GM18499 (cell line): Measurements from ENCODE around the gene HEBP2.

ENCODE experiments used
- ATAC-seq: cut with Tn5 transposase; IDR thresholded peaks from one replicate; pipeline ENCODE4 v1.9.1; 2021; ENCODE audit warnings: moderate number of reproducible peaks; ENCODE audit not compliant: insufficient read depth, unreplicated experiment

The HEBP2 gene

DNA sequence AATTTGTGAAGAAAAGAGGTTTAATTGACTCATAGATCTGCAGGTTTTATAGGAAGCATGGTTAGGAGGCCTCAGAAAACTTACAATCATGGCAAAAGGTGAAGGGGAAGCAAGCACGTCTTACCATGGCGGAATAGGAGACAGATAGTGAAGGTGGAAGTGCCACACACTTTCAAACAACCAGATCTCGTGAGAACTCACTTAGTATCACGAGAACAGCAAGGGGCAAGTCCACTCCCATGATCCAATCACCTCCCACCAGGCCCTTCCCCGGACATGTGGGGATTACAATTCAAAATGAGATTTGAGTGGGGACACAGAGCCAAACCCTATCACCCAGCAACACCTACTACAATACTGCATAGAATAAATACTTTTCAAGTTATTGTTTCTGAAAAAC, 7.3 kb upstream of the HEBP2 start:
- no peak for ATAC-seq

DNA sequence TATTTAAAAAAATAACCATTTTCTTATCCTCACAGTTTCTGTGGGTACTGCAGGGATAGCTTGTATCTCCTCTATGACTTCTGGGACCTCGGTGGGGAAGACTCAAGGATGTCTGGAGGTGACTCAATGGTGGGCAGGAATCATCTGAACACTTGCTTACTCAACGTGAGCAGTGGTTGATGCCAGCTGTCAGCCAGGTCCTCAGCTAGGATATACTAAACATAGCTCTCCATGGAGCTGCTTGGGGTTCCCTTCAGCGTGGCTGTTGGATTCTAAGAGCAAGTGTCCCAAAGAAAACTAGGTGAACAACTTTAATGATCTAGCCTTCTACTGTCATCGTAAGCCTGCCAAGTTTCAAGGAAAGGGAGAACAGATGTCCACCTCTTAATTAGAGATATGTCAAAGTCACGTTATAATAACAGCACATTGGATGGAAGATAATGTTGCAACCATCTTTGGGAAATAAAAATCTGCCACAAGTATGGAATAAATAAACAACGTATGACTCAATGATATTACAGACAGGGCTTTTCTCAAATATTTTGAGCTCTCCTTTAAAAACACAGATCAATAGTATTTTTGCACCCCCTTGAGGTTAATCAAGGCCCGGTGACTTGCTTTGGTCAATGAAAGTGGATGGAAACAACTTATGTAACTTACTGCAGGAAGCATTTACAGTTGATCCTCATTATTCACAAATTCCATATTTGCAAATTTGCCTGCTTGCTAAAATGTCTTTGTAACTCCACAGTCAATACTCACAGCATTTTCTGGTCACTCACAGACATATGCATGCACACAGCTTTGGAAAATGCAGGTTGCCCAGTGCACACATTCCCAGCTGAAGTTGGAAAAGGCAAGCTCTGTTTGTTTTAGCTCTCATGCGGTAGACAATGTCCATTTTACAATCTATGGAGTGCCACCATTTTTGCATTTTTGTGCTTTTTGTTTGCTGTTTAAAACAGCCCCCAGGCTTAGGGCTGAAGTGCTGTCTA, 6.6 kb upstream of the HEBP2 start:
- ATAC-seq: no peak

DNA sequence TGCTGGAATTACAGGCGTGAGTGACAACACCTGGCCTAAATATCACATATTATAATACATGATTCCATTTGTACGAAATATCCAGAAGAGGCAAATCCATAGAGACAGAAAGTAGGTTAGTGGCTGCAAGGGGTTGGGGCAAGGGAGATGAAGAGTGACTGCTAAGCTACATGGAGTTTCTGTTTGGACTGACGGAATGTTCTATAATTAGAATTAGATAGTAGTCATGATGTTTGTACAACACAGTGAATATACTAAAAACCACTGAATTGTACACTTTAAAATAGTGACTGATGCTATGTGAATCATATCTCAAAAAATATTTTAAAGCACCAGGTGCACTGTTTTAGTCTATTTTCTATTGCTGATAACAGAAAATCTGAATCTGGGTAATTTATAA, 3.7 kb upstream of the HEBP2 start:
- no peak for ATAC-seq

DNA sequence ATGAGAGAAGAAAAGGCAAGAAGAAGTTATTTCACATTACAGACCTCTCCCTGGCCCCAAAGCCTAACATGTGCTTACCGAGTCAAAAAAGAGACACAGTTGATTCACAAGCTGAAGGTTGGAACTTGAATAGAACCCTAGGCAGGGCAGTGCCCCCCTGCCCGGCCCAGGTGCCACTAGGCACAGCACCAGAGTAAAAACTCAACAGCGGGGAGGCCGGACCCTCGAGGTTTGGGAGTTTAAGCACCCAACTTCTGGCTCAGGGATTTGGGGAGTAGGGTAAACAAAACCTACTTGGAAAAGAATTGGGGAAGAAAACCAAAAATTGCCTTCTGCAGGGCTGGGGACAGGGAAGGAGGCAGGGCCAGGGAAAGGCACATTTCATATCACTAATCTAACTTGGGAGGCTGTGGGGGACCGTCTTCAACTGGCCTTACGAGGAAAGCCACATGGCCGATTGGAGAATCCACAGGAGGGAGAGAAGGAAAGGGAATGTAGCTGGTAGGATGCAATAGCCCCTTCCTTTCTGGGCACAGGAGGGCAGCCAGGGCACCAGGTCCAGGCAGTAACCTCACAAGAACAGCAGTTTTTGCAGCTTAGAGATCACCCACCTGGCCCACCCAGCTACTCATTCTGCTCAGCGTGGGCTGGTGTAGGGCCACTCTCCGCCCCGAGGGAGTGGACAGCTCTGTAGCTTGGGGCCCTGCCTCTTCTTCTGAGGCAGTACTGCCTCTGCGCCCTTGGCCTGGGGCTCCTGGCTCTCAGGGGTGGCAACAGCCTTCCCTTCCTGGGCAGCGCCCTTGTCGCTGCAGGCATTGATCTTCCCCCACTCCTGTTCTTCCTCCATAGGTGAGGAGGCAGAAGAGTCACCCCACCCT, 1.8 kb upstream of the HEBP2 start:
- ATAC-seq: no peak

DNA sequence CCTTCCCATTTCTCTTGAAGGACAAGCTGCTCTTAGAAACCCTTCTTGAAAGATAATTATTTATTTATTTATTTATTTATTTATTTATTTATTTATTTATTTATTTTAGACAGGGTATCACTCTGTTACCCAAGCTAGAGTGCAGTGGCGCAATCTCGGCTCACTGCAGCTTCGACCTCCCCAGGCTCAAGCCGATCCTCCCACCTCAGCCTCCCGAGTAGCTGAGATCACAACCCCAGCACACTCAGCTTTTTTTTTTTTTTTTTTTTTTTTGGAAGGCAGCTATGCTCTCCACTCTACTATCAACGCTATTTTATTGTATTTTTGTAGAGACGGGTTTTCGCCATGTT, 1.2 kb upstream of the HEBP2 start:
- ATAC-seq: no peak

DNA sequence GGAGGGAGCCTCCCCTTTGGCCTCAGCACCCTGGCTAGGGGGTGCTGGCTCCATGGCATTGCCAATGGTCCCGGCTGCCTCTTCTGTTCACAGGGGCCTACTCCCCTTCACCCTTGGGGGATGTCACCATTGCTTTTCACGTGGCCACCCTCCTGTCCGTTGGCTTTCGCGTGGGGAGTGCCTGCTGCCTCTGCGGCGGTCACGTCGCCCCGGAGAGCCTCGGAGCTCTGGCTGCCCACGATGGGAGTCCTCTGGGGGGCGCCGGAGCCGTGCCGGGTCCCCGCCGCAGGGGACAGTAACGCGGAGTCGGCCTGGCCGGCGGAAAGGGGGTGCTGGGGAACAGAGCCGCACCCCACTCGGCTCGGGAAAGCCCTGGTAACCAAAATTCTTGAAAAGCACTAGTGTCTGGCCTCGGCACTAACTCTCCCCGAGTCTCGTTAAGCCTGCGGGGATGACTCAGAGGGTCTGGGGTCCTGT, 661 bp upstream of the HEBP2 start:
- peak; percentile 23 for ATAC-seq

DNA sequence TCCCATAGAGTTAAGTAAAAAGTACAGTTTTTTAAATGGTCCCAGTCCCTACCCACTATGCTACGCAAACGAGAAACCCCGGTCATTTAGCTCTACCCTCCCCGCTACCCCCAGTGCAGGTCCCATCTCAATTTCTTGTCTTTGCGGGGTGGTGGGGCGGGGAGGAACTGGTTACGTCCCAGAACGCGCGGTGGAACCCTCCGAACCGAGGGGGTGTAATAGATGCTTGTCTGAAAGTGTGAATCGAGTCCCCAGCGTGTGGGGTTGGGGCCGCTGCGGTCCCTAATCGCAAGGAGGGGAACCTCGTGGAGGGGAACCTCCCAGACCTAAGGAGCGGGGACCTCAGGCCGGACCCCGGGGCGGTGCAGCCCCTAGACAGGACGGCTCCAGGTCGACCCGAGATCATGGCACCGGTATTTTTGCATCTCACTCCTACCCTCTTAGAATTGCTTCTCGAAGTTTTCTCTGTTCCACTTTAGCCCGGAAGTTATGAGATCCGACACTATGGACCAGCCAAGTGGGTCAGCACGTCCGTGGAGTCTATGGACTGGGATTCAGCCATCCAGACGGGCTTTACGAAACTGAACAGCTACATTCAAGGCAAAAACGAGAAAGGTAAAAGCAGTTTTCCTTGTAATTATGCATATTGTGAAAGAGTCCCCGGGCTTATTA, 779 bp downstream of the HEBP2 start:
- ATAC-seq: no peak

DNA sequence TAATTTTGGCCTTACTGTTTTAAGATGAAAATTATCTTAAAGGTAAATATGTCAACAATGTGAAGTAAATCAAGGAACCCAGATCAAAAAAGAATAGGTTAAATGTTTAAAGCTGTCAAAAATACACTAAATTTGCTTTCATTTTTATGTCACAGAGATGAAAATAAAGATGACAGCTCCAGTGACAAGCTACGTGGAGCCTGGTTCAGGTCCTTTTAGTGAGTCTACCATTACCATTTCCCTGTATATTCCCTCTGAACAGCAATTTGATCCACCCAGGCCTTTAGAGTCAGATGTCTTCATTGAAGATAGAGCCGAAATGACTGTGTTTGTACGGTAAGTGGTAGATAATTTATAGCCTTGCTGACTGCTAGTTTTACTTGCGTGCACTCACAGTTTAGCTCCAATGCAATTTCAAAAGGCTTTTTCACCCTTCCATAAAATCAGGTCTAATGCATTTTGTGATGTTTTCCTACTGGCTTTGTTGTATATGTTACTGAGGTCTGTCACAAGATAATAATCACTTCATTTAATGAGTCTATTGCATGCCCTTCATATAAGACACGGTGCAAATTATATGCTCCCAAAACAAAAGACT, 1.9 kb downstream of the HEBP2 start:
- no peak for ATAC-seq

DNA sequence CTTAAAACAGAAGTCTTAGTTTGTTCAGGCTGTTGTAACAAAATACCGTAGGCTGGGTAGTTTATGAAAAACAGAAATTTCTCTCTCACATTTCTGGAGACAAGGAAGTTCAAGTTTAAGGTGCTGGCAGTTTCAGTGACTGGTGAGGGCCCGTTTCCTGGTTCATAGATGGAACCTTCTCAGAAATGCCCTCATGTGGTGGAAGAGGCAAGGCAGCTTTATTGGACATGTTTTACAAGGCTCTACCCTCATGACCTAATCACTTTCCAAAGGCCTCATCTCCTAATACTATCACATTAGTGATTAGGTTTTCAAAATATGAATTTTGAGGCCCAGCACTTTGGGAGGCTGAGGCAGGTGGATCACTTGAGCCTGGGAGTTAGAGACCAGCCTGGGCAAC, 2.4 kb downstream of the HEBP2 start:
- no peak for ATAC-seq

DNA sequence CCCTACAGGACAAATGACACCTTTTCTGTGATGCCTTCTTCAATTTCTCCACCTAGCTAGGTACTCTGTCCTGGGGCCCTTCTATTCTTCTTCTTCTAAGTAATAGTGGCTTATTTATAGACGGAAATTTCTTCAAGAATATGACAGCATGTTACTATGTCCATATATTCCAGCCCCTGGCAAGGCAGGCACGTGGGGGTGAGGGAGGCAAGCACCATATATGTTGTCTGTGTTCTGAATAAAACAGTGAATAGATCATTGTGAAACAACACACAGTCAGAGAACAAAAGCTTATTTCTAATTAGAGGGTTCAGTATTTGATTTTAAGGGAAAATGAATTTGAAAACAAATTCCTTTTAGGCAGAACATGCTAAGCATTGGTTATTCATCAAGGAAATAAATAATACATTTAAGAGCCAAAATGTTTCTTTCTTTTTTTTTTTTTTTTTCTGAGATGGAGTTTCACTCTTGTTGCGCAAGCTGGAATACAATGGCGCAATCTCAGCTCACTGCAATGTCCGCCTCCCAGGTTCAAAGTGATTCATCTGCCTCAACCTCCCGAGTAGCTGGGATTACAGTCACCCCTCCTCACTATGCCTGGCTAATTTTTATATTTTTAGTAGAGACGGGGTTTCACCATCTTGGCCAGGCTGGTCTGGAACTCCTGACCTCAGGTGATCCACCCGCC, 6.2 kb downstream of the HEBP2 start:
- no peak for ATAC-seq

DNA sequence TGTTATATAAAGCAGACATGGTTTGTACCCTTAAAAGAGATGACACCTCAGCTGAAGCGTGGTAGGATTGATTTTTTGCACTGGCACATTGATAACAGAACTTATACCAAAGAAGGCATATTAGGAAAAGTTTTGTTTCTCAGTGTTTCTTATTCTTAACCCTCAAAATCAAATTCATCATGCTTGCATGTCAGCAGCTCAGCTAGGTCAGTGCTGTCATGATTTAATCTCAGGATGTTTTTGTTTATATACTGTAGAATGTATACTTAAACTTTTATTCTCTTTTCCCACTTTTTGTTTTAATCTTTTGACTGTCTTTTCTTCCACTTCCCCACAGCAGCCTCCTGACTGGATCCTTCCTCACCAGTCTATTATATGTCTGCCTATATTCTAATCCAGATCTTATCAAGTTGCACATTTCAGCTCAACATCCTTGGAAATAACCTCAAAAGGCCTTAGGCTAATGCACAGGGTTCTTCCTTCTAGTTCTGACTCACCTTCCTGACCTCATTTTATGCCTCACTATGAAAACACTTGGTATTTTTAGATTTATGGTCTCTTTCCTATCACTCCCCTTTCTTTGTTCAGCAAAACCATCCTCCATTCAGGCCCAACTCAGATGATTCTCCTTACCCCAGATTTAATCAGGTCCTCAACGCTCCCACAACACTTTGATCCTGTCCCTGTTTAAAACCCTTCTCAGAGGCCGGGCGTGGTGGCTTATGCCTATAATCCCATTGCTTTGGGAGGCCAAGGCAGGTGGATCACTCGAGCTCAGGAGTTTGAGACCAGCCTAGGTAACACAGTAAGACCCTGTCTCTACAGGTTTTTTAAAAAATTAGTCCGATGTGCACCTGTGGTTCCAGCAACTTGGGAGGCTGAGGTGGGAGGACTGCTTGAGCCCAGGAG, 7.2 kb downstream of the HEBP2 start:
- peak; percentile 68 for ATAC-seq

DNA sequence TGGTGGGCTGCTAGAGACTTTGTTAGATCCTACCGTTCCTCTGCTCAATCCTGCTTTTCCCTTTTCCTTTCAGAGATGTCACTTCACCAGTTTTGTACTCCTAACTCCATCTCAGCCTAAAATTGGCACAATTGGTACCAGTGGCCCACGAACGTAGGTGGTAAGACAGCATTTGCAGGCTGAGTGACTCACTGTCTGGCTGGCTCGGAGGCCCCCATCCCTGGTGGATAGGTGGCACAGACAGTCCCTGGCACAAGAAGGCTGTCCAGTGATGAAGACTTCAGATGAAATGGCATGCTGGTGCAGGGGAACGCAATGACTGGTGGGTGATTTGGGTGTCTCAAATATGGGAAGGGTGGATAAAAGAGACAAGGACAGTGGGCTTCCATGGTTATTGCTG, 11.1 kb downstream of the HEBP2 start:
- no peak for ATAC-seq

DNA sequence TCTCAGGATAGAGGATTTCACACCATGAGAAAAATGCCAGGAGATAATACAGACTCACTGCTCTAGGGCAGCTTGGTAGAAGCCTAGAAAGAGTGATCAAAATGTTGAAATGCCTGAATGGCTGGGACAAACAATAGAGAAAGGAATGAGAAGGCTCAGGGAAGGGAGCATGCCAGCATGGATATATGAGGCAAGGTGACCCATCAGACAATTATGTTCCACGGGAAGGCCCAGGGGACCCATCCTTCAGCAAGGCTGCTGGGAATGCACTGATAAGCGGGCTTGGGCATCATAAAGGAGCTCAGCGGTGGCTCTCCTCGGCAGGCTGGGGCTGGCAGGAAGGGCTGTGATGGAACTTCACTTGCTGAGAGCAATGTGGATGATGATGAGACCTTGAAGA, 12.2 kb downstream of the HEBP2 start:
- ATAC-seq: no peak

DNA sequence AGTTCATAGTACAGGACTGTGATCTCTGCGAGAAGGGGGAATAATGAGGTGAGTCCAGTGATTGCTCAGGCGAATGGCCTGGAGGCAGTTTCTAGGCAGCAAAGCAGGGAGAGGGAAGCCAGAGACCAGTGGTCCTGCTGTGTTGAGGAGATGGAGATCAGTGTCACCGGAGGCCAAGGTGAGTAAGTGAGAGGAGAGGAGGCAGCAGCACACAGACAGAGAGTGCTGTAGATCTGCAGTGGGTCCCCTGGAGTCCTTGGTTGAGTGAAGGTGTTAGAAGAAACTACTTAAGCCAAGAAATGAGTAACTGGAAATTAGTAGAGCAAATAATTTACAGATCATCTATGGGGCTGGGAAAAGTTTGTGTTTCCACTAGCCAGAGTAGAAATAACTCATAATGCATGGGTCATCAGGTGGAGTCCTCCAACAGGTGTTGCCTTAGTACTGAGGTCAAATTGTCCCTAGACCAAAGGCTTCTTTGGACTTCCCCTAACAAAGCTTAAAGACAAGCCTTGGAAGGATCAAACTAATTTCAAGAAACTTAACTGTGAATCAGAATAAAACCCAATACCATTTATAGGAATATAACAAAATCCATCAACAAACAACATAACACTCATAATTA, 13.6 kb downstream of the HEBP2 start:
- ATAC-seq: no peak

DNA sequence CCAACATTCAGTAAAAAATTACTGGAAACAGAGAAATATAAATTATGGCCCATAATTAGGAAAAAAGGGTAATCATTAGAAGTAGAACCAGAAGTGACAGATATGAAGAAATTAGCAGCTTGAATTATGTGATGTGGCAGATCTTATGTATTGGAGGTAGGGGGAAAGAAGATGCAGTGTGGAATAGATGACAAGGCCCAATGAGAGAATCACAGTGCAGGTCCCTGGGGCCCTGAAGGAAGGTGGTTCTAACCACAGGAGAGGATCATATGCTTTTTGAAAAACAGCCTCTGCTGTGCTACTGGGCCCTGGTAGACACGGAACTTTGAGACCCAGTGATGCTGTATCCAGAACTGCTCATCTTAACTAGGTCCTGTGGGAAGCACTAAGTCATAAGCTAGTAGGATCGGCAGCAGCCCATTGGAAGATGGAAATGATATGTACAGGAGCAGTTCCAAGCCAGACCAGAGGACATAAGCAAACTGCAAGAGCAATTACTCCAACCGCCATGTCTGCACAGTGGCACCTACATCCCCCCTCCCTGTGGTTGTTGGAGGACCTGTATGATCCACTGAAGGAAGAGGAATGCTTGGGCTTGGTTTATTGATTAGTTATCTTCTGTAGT, 14.2 kb downstream of the HEBP2 start:
- no peak for ATAC-seq

DNA sequence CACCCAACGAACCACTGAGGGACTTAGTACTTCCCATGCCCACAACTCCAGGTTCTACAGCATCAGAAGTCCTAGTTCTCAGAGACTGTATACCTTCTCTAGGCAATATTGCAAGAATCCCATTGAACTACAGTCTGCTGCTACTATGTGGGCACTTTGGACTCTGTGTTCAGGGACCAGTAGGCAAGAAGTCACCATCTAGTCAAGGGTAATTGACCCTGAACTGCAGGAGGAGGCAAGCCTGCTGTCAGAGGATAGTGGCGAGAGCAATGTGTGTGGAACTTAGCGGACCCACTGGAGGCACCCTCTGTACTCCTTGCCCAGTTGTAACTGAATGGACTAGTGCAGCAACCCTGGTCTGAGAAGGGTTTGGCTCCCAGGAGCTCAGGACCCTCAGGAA, 15.7 kb downstream of the HEBP2 start:
- no peak for ATAC-seq

DNA sequence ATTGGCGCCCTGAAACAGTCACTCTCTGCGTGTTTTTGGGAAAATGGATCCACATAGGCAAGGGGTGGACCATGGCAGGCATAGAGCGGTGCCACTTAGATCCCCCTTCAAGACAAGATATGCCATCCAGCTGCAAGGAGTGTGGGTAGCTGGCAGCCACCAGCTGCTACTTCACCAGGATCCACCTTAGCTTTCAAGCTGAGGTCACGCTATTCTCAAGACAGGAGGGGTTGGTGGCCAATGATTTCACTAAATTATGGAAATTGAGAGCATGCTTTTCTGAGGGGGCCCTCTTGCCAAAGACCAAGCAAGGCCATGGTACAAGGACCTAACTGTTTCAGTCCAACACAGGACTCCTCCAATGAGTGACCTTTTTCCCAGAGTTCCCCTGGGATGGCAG, 16.3 kb downstream of the HEBP2 start:
- ATAC-seq: no peak

DNA sequence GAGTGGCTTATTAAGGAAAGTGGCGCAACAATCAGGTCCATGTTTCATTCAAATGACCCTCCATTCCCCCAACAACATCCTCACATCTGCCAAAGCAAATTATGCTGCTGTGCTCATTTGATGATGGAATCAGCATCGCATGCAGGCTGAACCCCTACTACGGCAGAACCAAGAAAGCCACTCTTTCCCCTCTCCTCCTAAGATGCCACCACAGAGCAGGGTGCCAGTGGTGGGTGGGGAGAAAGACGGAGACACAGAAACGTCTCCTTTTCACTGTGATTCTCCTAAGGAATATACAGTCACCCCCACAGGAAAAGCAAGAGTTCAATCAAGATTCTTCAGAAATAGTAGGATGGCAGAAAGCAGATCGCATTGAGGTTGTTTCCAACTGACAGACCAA, 17.1 kb downstream of the HEBP2 start:
- no peak for ATAC-seq
